Osteocyte (in vitro differentiated cells): Measurements from ENCODE around the gene GPR39. TPM values are rescaled to one million over a fixed set of nuclear protein-coding genes. Genes with fewer than 3 reads are reported as not detected.

ENCODE experiments used
- DNase-seq: peaks from one replicate; pipeline ENCODE4 v3.0.0; 2021; ENCODE audit warnings: mixed read lengths; ENCODE audit not compliant: unreplicated experiment; ENCODE audit errors: extremely low spot score
- H3K27ac Mint-ChIP-seq: one replicate; pipeline ENCODE4 v1.8.0; 2021; ENCODE audit warnings: mild to moderate bottlenecking, mixed read lengths; ENCODE audit not compliant: unreplicated experiment
- H3K27me3 Mint-ChIP-seq: one replicate; pipeline ENCODE4 v1.8.0; 2021; ENCODE audit warnings: mixed read lengths; ENCODE audit not compliant: unreplicated experiment
- H3K36me3 Mint-ChIP-seq: one replicate; pipeline ENCODE4 v1.8.0; 2021; ENCODE audit warnings: mixed read lengths; ENCODE audit not compliant: unreplicated experiment
- H3K4me1 Mint-ChIP-seq: one replicate; pipeline ENCODE4 v1.8.0; 2021; ENCODE audit warnings: mixed read lengths; ENCODE audit not compliant: unreplicated experiment
- H3K4me3 Mint-ChIP-seq: one replicate; pipeline ENCODE4 v1.8.0; 2021; ENCODE audit warnings: mild to moderate bottlenecking, moderate library complexity, mixed read lengths; ENCODE audit not compliant: unreplicated experiment
- H3K9me3 Mint-ChIP-seq: one replicate; pipeline ENCODE4 v1.8.0; 2021; ENCODE audit warnings: mixed read lengths; ENCODE audit not compliant: unreplicated experiment
- CTCF ChIP-seq: fragments of 200-600 bp; sonication (generic); IDR thresholded peaks from 2 replicates; pipeline ENCODE4 v1.5.0; 2021; ENCODE audit warnings: antibody characterized with exemption, mild to moderate bottlenecking, moderate library complexity
- total RNA-seq: library from RNA; stranded (reverse); gene quantifications from 2 replicates; pipeline ENCODE4 v1.2.1, GENCODE V29; 2021

The GPR39 gene
- total RNA-seq, 1 donor from 2014 or later = 0.21 TPM

DNA sequence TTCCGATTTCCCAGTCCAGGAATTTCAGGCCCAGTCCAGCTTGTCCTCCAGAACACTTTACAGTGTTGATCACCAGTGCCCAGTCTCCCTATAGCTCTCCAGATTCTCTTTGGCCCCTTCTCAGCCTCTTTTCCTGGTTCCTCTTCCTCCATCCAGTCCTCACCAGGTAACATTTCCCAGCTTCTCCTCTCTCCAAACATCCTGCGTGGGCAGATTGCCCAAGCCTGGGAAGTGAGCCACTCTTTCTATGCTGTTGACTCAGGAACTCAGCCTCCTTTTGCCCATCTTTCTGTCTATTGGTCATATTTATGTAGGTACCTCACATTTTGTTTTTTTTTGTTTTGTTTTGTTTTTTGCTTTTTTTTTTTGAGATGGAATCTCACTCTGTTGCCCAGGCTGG lies 144.0 kb downstream of the GPR39 start:
- no peaks in the 10 kb centered on the region for H3K36me3 Mint-ChIP-seq
- H3K27me3 Mint-ChIP-seq = no peaks in the 10 kb centered on the region
- no peak overlapping the region for H3K4me3 Mint-ChIP-seq
- no peak overlapping the region for H3K27ac Mint-ChIP-seq
- TF ChIP-seq CTCF = no peak
- H3K4me1 Mint-ChIP-seq = no peaks in the 10 kb centered on the region
- no peak for DNase-seq
- peaks cover 18% of the 10 kb centered on the region for H3K9me3 Mint-ChIP-seq

DNA sequence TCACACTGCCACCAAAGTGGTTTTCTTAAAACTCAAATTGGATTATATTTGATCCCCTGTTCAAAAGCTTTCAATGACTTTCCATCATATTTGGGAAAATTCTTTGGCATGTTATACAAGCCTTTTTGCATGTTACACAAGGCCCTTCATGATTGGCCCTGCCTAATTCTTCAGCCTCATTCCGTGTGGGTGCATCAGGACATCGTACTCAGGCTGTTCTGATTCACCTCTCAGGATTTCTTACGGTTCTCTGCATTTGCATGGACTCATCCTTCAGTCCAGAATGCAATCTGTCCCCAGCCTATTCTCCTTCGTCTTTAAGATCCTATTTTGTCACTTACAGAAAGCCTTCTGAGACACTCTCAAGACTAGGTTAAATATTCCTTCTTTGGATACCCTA lies 145.6 kb downstream of the GPR39 start:
- no peak overlapping the region for H3K4me3 Mint-ChIP-seq
- peaks cover 21% of the 10 kb centered on the region for H3K9me3 Mint-ChIP-seq
- no peaks in the 10 kb centered on the region for H3K27me3 Mint-ChIP-seq
- H3K4me1 Mint-ChIP-seq = no peaks in the 10 kb centered on the region
- no peaks in the 10 kb centered on the region for H3K36me3 Mint-ChIP-seq
- DNase-seq = no peak
- TF ChIP-seq CTCF = no peak
- H3K27ac Mint-ChIP-seq = no peak overlapping the region

DNA sequence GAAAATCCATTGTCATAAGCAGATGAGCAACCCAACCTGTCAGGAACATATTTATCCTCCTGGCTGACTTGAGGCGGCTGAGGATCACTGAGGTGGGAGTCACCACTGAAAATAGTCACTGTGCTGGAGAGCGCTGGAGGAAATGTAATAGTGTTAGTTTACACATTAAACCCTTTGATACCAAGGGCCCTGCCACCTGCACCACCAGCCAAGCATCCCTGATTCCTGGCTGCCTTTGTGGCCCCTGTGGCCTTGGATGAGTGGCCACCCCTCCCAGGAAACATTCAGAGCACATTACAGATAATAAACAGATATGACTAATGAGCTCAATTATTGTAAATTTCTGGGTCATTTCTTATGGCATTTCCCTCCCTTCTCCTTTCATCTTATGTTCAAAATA lies 147.5 kb downstream of the GPR39 start:
- no peaks in the 10 kb centered on the region for H3K4me1 Mint-ChIP-seq
- H3K9me3 Mint-ChIP-seq = peaks cover 25% of the 10 kb centered on the region
- H3K27me3 Mint-ChIP-seq = no peaks in the 10 kb centered on the region
- no peak for TF ChIP-seq CTCF
- no peak for DNase-seq
- H3K4me3 Mint-ChIP-seq = no peak overlapping the region
- no peak overlapping the region for H3K27ac Mint-ChIP-seq
- no peaks in the 10 kb centered on the region for H3K36me3 Mint-ChIP-seq

DNA sequence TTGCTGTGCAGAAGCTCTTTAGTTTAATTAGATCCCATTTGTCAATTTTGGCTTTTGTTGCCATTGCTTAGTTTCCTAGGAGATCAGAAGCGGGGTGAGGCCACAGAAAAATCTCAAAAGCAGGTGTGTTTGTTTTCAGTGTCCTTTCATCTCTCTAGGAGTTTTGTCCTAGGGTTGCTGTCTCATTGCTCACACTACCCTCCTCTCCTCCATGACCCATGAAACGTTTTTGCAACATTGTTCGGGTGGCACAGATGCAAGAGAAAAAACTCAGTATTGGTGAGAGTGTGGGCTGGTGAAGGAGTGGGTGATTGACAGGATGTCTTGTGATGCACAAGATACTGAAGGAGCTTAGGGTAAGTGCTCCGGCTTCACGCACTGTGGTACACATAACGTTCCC lies 149.8 kb downstream of the GPR39 start:
- Mint-ChIP-seq H3K27ac (no peak overlapping the region), H3K4me3 (no peak overlapping the region), H3K9me3 (peaks cover 26% of the 10 kb centered on the region), H3K36me3 (no peaks in the 10 kb centered on the region), H3K4me1 (no peaks in the 10 kb centered on the region), H3K27me3 (no peaks in the 10 kb centered on the region)
- TF ChIP-seq CTCF = no peak
- DNase-seq = no peak

GRCh38 chr2:132567682-132568081 lies 151.1 kb downstream of the GPR39 start:
- Mint-ChIP-seq H3K4me1 (no peaks in the 10 kb centered on the region), H3K36me3 (no peaks in the 10 kb centered on the region), H3K9me3 (peaks cover 23% of the 10 kb centered on the region), H3K27ac (no peak overlapping the region), H3K4me3 (no peak overlapping the region), H3K27me3 (no peaks in the 10 kb centered on the region)
- TF ChIP-seq CTCF = no peak
- DNase-seq = no peak
